ENCODE results near the gene LRCOL1.

The LRCOL1 gene

GRCh38 chr12:132619071-132619385 is 8.6 kb upstream of the LRCOL1 start:
- Histone ChIP-seq H2BK120ac (ENCODE audit: low read depth, low read length) (no peak overlapping the region), H3K27me3 (ENCODE audit: control insufficient read depth in 3 of 3, insufficient read depth in 3 of 3, low read depth in 1 of 3, low read length in 3 of 3) (peaks cover 20 to 54% (median 47%) of the 10 kb centered on the region in 3 experiments), H4K91ac (ENCODE audit: low read depth, low read length, poor library complexity) (no peak overlapping the region), H2BK15ac (ENCODE audit: low read length) (no peak overlapping the region), H3K79me1 (ENCODE audit: low read depth, low read length) (no peaks in the 10 kb centered on the region), H2AK5ac (ENCODE audit: low read depth, low read length) (no peak overlapping the region), H3K27ac (replicated peaks; ENCODE audit: low read length) (no peak overlapping the region), H3K36me3 (replicated peaks in 1 of 2; ENCODE audit: control insufficient read depth in 2 of 2, insufficient read depth in 2 of 2, low read length in 2 of 2) (peaks cover 5 to 12% of the 10 kb centered on the region in 2 donors), H3K23ac (ENCODE audit: low read depth, low read length, poor library complexity) (peak overlapping the region; percentile 89), H3K9ac (ENCODE audit: low read depth, low read length, poor library complexity) (no peak overlapping the region), H2BK5ac (ENCODE audit: low read length) (no peak overlapping the region), H2AFZ (ENCODE audit: low read length) (no peak overlapping the region), H3K4me2 (ENCODE audit: insufficient read depth, low read length, poor library complexity, severe bottlenecking) (no peak overlapping the region), H3K4ac (ENCODE audit: low read length) (no peak overlapping the region), H3K4me3 (ENCODE audit: low read length in 2 of 2) (no peak overlapping the region), H2BK12ac (ENCODE audit: low read length) (no peak overlapping the region), H4K8ac (ENCODE audit: low read depth, low read length) (no peak overlapping the region), H3K9me3 (replicated peaks in 1 of 2; ENCODE audit: control insufficient read depth in 2 of 2, insufficient read depth in 1 of 2, low read depth in 1 of 2, low read length in 2 of 2) (peaks cover 19 to 25% of the 10 kb centered on the region in 2 donors), H3K18ac (ENCODE audit: low read length) (peak overlapping the region; percentile 17), H3K14ac (ENCODE audit: low read length) (no peak overlapping the region), H3K4me1 (ENCODE audit: control insufficient read depth in 2 of 2, insufficient read depth in 1 of 2, low read depth in 1 of 2, low read length in 2 of 2) (peaks cover 5 to 6% of the 10 kb centered on the region in 2 donors)
- no peak for DNase-seq (ENCODE audit: low spot score)
- WGBS, 2 donors (ENCODE audit: extremely low coverage in 2 of 2, insufficient read length in 2 of 2, insufficient replicate concordance in 1 of 2): no CpG with 5 or more reads among the region's 28 CpGs

GRCh38 chr12:132618683-132619043 is 8.3 kb upstream of the LRCOL1 start, which contains the start of gene P2RX2:
Gene P2RX2, plus strand, starts transcription at chr12:132618776. Its CDS starts 41 bp downstream, at chr12:132618817.
- peaks cover 20 to 58% (median 47%) of the 10 kb centered on the region in 3 experiments for H3K27me3 ChIP-seq (ENCODE audit: control insufficient read depth in 3 of 3, insufficient read depth in 3 of 3, low read depth in 1 of 3, low read length in 3 of 3)
- peaks cover 2 to 8% of the 10 kb centered on the region in 2 donors for H3K36me3 ChIP-seq (replicated peaks in 1 of 2; ENCODE audit: control insufficient read depth in 2 of 2, insufficient read depth in 2 of 2, low read length in 2 of 2)
- no peak for DNase-seq (ENCODE audit: low spot score)

GRCh38 chr12:132617822-132618682 is 7.7 kb upstream of the LRCOL1 start:
- no peak overlapping the region for H3K18ac ChIP-seq (ENCODE audit: low read length)
- no peak overlapping the region for H3K9ac ChIP-seq (ENCODE audit: low read depth, low read length, poor library complexity)
- H2BK5ac ChIP-seq (ENCODE audit: low read length): no peak overlapping the region
- H3K4me2 ChIP-seq (ENCODE audit: insufficient read depth, low read length, poor library complexity, severe bottlenecking): peak overlapping the region; percentile 62
- H3K36me3 ChIP-seq (replicated peaks in 1 of 2; ENCODE audit: control insufficient read depth in 2 of 2, insufficient read depth in 2 of 2, low read length in 2 of 2): peaks cover 0 to 2% of the 10 kb centered on the region in 2 donors
- peaks cover 19 to 25% of the 10 kb centered on the region in 2 donors for H3K9me3 ChIP-seq (replicated peaks in 1 of 2; ENCODE audit: control insufficient read depth in 2 of 2, insufficient read depth in 1 of 2, low read depth in 1 of 2, low read length in 2 of 2)
- H2BK15ac ChIP-seq (ENCODE audit: low read length): no peak overlapping the region
- no peak overlapping the region for H3K4me3 ChIP-seq (ENCODE audit: low read length in 2 of 2)
- H3K23ac ChIP-seq (ENCODE audit: low read depth, low read length, poor library complexity): no peak overlapping the region
- H4K8ac ChIP-seq (ENCODE audit: low read depth, low read length): no peak overlapping the region
- H2BK120ac ChIP-seq (ENCODE audit: low read depth, low read length): no peak overlapping the region
- H3K4me1 ChIP-seq (ENCODE audit: control insufficient read depth in 2 of 2, insufficient read depth in 1 of 2, low read depth in 1 of 2, low read length in 2 of 2): peaks cover 5 to 6% of the 10 kb centered on the region in 2 donors
- H2BK12ac ChIP-seq (ENCODE audit: low read length): no peak overlapping the region
- no peak overlapping the region for H3K27ac ChIP-seq (replicated peaks; ENCODE audit: low read length)
- H3K14ac ChIP-seq (ENCODE audit: low read length): no peak overlapping the region
- no peak for DNase-seq (ENCODE audit: low spot score)
- no peak overlapping the region for H4K91ac ChIP-seq (ENCODE audit: low read depth, low read length, poor library complexity)
- H2AK5ac ChIP-seq (ENCODE audit: low read depth, low read length): no peak overlapping the region
- H2AFZ ChIP-seq (ENCODE audit: low read length): peak overlapping the region; percentile 29
- H3K4ac ChIP-seq (ENCODE audit: low read length): no peak overlapping the region
- no CpG with 5 or more reads among the region's 51 CpGs for WGBS, 2 donors (ENCODE audit: extremely low coverage in 2 of 2, insufficient read length in 2 of 2, insufficient replicate concordance in 1 of 2)
- H3K27me3 ChIP-seq (ENCODE audit: control insufficient read depth in 3 of 3, insufficient read depth in 3 of 3, low read depth in 1 of 3, low read length in 3 of 3): peaks cover 20 to 58% (median 47%) of the 10 kb centered on the region in 3 experiments
- H3K79me1 ChIP-seq (ENCODE audit: low read depth, low read length): no peaks in the 10 kb centered on the region

More at GRCh38 chr12:132618683-132619043, 8.3 kb upstream of the LRCOL1 start, which contains the start of gene P2RX2:
- Histone ChIP-seq H3K9me3 (replicated peaks in 1 of 2; ENCODE audit: control insufficient read depth in 2 of 2, insufficient read depth in 1 of 2, low read depth in 1 of 2, low read length in 2 of 2) (peaks cover 19 to 25% of the 10 kb centered on the region in 2 donors), H4K91ac (ENCODE audit: low read depth, low read length, poor library complexity) (no peak within 1 kb of the TSS), H3K9ac (ENCODE audit: low read depth, low read length, poor library complexity) (peak within 1 kb of the TSS; percentile 4), H2BK5ac (ENCODE audit: low read length) (no peak within 1 kb of the TSS), H3K4me1 (ENCODE audit: control insufficient read depth in 2 of 2, insufficient read depth in 1 of 2, low read depth in 1 of 2, low read length in 2 of 2) (peaks cover 5 to 6% of the 10 kb centered on the region in 2 donors), H3K4ac (ENCODE audit: low read length) (no peak within 1 kb of the TSS), H2AK5ac (ENCODE audit: low read depth, low read length) (peak within 1 kb of the TSS; percentile 21), H2AFZ (ENCODE audit: low read length) (peak within 1 kb of the TSS; percentile 29), H2BK120ac (ENCODE audit: low read depth, low read length) (no peak within 1 kb of the TSS), H3K4me3 (ENCODE audit: low read length in 2 of 2) (no peak within 1 kb of the TSS), H2BK15ac (ENCODE audit: low read length) (no peak within 1 kb of the TSS), H3K23ac (ENCODE audit: low read depth, low read length, poor library complexity) (peak within 1 kb of the TSS; percentile 89), H4K8ac (ENCODE audit: low read depth, low read length) (no peak within 1 kb of the TSS), H3K4me2 (ENCODE audit: insufficient read depth, low read length, poor library complexity, severe bottlenecking) (peak within 1 kb of the TSS; percentile 62), H3K18ac (ENCODE audit: low read length) (peak within 1 kb of the TSS; percentile 71), H3K14ac (ENCODE audit: low read length) (no peak within 1 kb of the TSS), H2BK12ac (ENCODE audit: low read length) (no peak within 1 kb of the TSS), H3K79me1 (ENCODE audit: low read depth, low read length) (no peaks in the 10 kb centered on the region), H3K27ac (replicated peaks; ENCODE audit: low read length) (no peak within 1 kb of the TSS)
- no CpG with 5 or more reads among the region's 49 CpGs for WGBS, 2 donors (ENCODE audit: extremely low coverage in 2 of 2, insufficient read length in 2 of 2, insufficient replicate concordance in 1 of 2)

GRCh38 chr12:132617135-132617701 is 6.8 kb upstream of the LRCOL1 start:
- Histone ChIP-seq H4K91ac (ENCODE audit: low read depth, low read length, poor library complexity) (no peak overlapping the region), H3K4me2 (ENCODE audit: insufficient read depth, low read length, poor library complexity, severe bottlenecking) (no peak overlapping the region), H2BK12ac (ENCODE audit: low read length) (no peak overlapping the region), H3K9me3 (replicated peaks in 1 of 2; ENCODE audit: control insufficient read depth in 2 of 2, insufficient read depth in 1 of 2, low read depth in 1 of 2, low read length in 2 of 2) (peaks cover 19 to 25% of the 10 kb centered on the region in 2 donors), H3K18ac (ENCODE audit: low read length) (no peak overlapping the region), H2BK5ac (ENCODE audit: low read length) (no peak overlapping the region), H3K27ac (replicated peaks; ENCODE audit: low read length) (no peak overlapping the region), H3K4ac (ENCODE audit: low read length) (no peak overlapping the region), H3K23ac (ENCODE audit: low read depth, low read length, poor library complexity) (no peak overlapping the region), H3K14ac (ENCODE audit: low read length) (no peak overlapping the region), H3K79me1 (ENCODE audit: low read depth, low read length) (no peaks in the 10 kb centered on the region), H2BK15ac (ENCODE audit: low read length) (no peak overlapping the region), H2AFZ (ENCODE audit: low read length) (no peak overlapping the region), H3K4me3 (ENCODE audit: low read length in 2 of 2) (no peak overlapping the region), H3K9ac (ENCODE audit: low read depth, low read length, poor library complexity) (no peak overlapping the region), H2BK120ac (ENCODE audit: low read depth, low read length) (no peak overlapping the region), H4K8ac (ENCODE audit: low read depth, low read length) (peak overlapping the region; percentile 17), H3K4me1 (ENCODE audit: control insufficient read depth in 2 of 2, insufficient read depth in 1 of 2, low read depth in 1 of 2, low read length in 2 of 2) (no peaks in the 10 kb centered on the region), H2AK5ac (ENCODE audit: low read depth, low read length) (no peak overlapping the region), H3K36me3 (replicated peaks in 1 of 2; ENCODE audit: control insufficient read depth in 2 of 2, insufficient read depth in 2 of 2, low read length in 2 of 2) (no peaks in the 10 kb centered on the region), H3K27me3 (ENCODE audit: control insufficient read depth in 3 of 3, insufficient read depth in 3 of 3, low read depth in 1 of 3, low read length in 3 of 3) (peaks cover 20 to 67% (median 47%) of the 10 kb centered on the region in 3 experiments)
- DNase-seq (ENCODE audit: low spot score): no peak
- WGBS, 2 donors (ENCODE audit: extremely low coverage in 2 of 2, insufficient read length in 2 of 2, insufficient replicate concordance in 1 of 2): no CpG with 5 or more reads among the region's 4 CpGs
